B cell (primary cell): Measurements from ENCODE around the gene ARMC6. TPM values are rescaled to one million over a fixed set of nuclear protein-coding genes. Genes with fewer than 3 reads are reported as not detected.

Experiments
- ATAC-seq: fragments of 200-7000 bp; cut with Tn5 transposase; one replicate; pipeline ENCODE4 v1.10.0; 2021; ENCODE audit warnings: low read depth, mild to moderate bottlenecking, moderate number of reproducible peaks, moderate library complexity
- CTCF ChIA-PET: fragments of 350-600 bp; sonication (Branson Sonifier 250); formaldehyde crosslinking; loops from one replicate; lab custom pipeline; 2021; ENCODE audit warnings: antibody characterized with exemption, inconsistent platforms; lab: Charles Lee
- POLR2A ChIA-PET: fragments of 350-600 bp; sonication (Branson Sonifier 250); formaldehyde crosslinking; loops from one replicate; lab custom pipeline; 2021; ENCODE audit warnings: antibody characterized with exemption; lab: Charles Lee
- DNase-seq: peaks from one replicate; pipeline ENCODE4 v3.0.0; 2013
- H2AFZ ChIP-seq: 2 replicates; pipeline ENCODE4 v1.6.1; 2012; ENCODE audit warnings: mild to moderate bottlenecking, low read depth, low read length; ENCODE audit not compliant: insufficient read depth, poor library complexity, severe bottlenecking
- H3K27ac ChIP-seq, 2 donors: 1 replicate in 1 of 2; 2 replicates in 1 of 2; pipeline ENCODE4 v1.5.1; 2012 to 2013; ENCODE audit warnings: low read length in 2 of 2, mild to moderate bottlenecking in 2 of 2, moderate library complexity in 1 of 2
- H3K27me3 ChIP-seq, 4 experiments: fragments of 200-600 bp in 1 of 4; sonication (generic) in 1 of 4; replicated peaks in 1 of 4; 1 replicate in 2 of 4; 2 replicates in 2 of 4; pipeline versions ENCODE4 v1.6.1 to v1.7.0; 2013 to 2016; ENCODE audit warnings: low read length in 3 of 4, mild to moderate bottlenecking in 2 of 4, mixed read lengths in 1 of 4, moderate library complexity in 1 of 4; ENCODE audit not compliant: insufficient read depth in 4 of 4, control insufficient read depth in 3 of 4; ENCODE audit errors: control extremely low read depth in 1 of 4
- H3K36me3 ChIP-seq, 2 experiments: replicated peaks in 1 of 2; 1 replicate in 1 of 2; 2 replicates in 1 of 2; pipeline versions ENCODE4 v1.6.1 to v1.7.1; 2013; ENCODE audit warnings: low read length in 1 of 2; ENCODE audit not compliant: insufficient read depth in 2 of 2, control insufficient read depth in 1 of 2; ENCODE audit errors: control extremely low read depth in 1 of 2, extremely low read depth in 1 of 2
- H3K4me1 ChIP-seq, 2 donors: fragments of 200-600 bp in 1 of 2; sonication (generic) in 1 of 2; 1 replicate in 1 of 2; 2 replicates in 1 of 2; pipeline versions ENCODE4 v1.5.1 to v1.6.1; 2013 to 2017; ENCODE audit warnings: low read length in 2 of 2; ENCODE audit not compliant: control insufficient read depth in 2 of 2, insufficient read depth in 2 of 2
- H3K4me2 ChIP-seq: replicated peaks from 2 replicates; pipeline ENCODE3; 2012; ENCODE audit warnings: mild to moderate bottlenecking, low read depth, low read length; ENCODE audit not compliant: poor library complexity, severe bottlenecking
- H3K4me3 ChIP-seq, 5 experiments: fragments of 200-600 bp in 1 of 5; sonication (generic) in 1 of 5; 1 replicate in 3 of 5; 2 replicates in 2 of 5; pipeline versions ENCODE4 v1.5.1 to v1.7.0; 2011 to 2016; ENCODE audit warnings: low read length in 4 of 5, mild to moderate bottlenecking in 4 of 5, low read depth in 2 of 5, control low read depth in 1 of 5, moderate library complexity in 1 of 5; ENCODE audit not compliant: insufficient read depth in 1 of 5; ENCODE audit errors: control extremely low read depth in 1 of 5, extremely low read depth in 1 of 5
- H3K79me2 ChIP-seq: fragments of 200-600 bp; sonication (generic); one replicate; pipeline ENCODE4 v1.6.0; 2016; ENCODE audit warnings: low read length; ENCODE audit not compliant: control insufficient read depth, insufficient read depth
- H3K9ac ChIP-seq: fragments of 200-600 bp; sonication (generic); 2 replicates; pipeline ENCODE4 v1.6.1; 2017; ENCODE audit warnings: mild to moderate bottlenecking, low read length, moderate library complexity
- H3K9me3 ChIP-seq, 3 donors: one replicate each; pipeline versions ENCODE4 v1.6.1 to v1.7.1; 2013; ENCODE audit warnings: low read length in 2 of 3; ENCODE audit not compliant: control insufficient read depth in 2 of 3, insufficient read depth in 1 of 3; ENCODE audit errors: control extremely low read depth in 1 of 3
- H4K20me1 ChIP-seq: 2 replicates; pipeline ENCODE4 v1.6.0; 2012; ENCODE audit warnings: mild to moderate bottlenecking, low read length; ENCODE audit not compliant: insufficient read depth, control insufficient read depth, poor library complexity, severe bottlenecking
- H3K27ac Mint-ChIP-seq: one replicate; pipeline ENCODE4 v1.8.0; 2021; ENCODE audit warnings: mixed read lengths
- H3K27me3 Mint-ChIP-seq: one replicate; pipeline ENCODE4 v1.8.0; 2021; ENCODE audit warnings: mixed read lengths
- H3K4me1 Mint-ChIP-seq: one replicate; pipeline ENCODE4 v1.8.0; 2021; ENCODE audit warnings: mixed read lengths
- H3K4me3 Mint-ChIP-seq: one replicate; pipeline ENCODE4 v1.8.0; 2021; ENCODE audit warnings: mixed read lengths
- H3K9me3 Mint-ChIP-seq: one replicate; pipeline ENCODE4 v1.8.0; 2022; ENCODE audit warnings: mixed read lengths; ENCODE audit not compliant: insufficient read depth
- EZH2 ChIP-seq: IDR thresholded peaks from 2 replicates; pipeline ENCODE4 v1.6.1; 2012; ENCODE audit warnings: borderline replicate concordance, low read depth, mild to moderate bottlenecking, moderate library complexity, low read length; ENCODE audit not compliant: insufficient read depth, poor library complexity, severe bottlenecking
- WGBS: methylation state at CpG from one replicate; pipeline ENCODE4 v1.1.5; 2013; ENCODE audit warnings: missing lambda C conversion rate; ENCODE audit not compliant: insufficient coverage; 5-methylcytosine and 5-hydroxymethylcytosine counted together
- intact Hi-C: fragments of 100-400 bp; cut with micrococcal nuclease; formaldehyde crosslinking; loops from one replicate; pipeline ENCODE4 v1.10.0; 2022
- polyA plus RNA-seq: library from polyadenylated mRNA; depleted of rRNA; stranded (reverse); fragments of >200 nt; gene quantifications from 2 replicates; pipeline ENCODE4 v1.2.3, GENCODE V29; 2012
- total RNA-seq, 2 donors: library from RNA; stranded (reverse); fragments of 120-200 nt in 1 of 2; gene quantifications; 1 replicate in 1 of 2; 2 replicates in 1 of 2; pipeline versions ENCODE4 v1.2.3 to v1.2.4, GENCODE V29; 2013 to 2022
- TF ChIP-seq, protein P1 (sequence below): fragments of 200-600 bp; IDR thresholded peaks from one replicate; pipeline ENCODE4 v1.8.0; 2022; ENCODE audit warnings: antibody characterized with exemption, mild to moderate bottlenecking

Gene ARMC6
- total and polyA plus RNA-seq, 2 donors (not counting 1 experiment from before 2014, with no cell fraction given), result 15.2 to 27.6 TPM

DNA sequence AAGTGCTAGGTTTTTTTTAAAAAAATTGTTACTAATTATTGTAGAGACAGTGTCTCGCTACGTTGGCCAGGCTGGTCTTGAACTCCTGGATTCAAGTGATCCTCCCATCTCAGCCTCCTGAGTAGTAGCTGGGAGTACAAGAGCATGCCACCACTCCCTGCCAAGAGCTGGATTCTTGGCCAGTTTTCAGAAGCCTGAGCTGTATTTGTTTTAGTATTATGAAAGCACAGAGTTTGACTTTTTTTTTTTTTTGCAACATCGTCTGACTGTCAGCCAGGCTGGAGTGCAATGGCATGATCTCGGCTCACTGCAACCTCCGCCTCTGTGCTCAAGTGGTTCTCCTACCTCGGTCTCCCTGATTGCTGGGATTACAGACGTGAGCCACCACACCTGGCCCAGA is 7.0 kb downstream of the ARMC6 start:
- Histone ChIP-seq H4K20me1 (peaks cover 1% of the 10 kb centered on the region), H2AFZ (peak overlapping the region; percentile 43), H3K9ac (peak overlapping the region; percentile 0), H3K36me3 (peaks cover 10 to 25% of the 10 kb centered on the region in 2 experiments), H3K4me2 (peak overlapping the region; percentile 33), H3K79me2 (peaks cover 67% of the 10 kb centered on the region), H3K27me3 (no peaks in the 10 kb centered on the region), H3K9me3 (no peaks in the 10 kb centered on the region), H3K4me3 (no peak overlapping the region), H3K27ac (peak overlapping the region; percentile 55 to 71), H3K4me1 (peaks cover 16 to 20% of the 10 kb centered on the region in 2 donors)
- DNase-seq (no peak), ATAC-seq (no peak)
- intact Hi-C loops, result no loop called here
- CTCF ChIA-PET, result interaction anchor here (0.7 to 2.4 kb wide), 4 partner anchors 11 to 99 kb away, joined by 3 to 5 read pairs (median 3); no protein-coding TSS in a partner anchor
- peaks cover 17% of the 10 kb centered on the region for H3K4me1 Mint-ChIP-seq
- POLR2A ChIA-PET, result interaction anchor here (0.6 to 0.7 kb wide), 3 partner anchors 10 to 691 kb away, joined by 3 to 9 read pairs (median 5); no protein-coding TSS in a partner anchor
- H3K4me3 Mint-ChIP-seq, result no peak overlapping the region
- peak overlapping the region; percentile 70 for H3K27ac Mint-ChIP-seq
- TF ChIP-seq, protein P1, sequence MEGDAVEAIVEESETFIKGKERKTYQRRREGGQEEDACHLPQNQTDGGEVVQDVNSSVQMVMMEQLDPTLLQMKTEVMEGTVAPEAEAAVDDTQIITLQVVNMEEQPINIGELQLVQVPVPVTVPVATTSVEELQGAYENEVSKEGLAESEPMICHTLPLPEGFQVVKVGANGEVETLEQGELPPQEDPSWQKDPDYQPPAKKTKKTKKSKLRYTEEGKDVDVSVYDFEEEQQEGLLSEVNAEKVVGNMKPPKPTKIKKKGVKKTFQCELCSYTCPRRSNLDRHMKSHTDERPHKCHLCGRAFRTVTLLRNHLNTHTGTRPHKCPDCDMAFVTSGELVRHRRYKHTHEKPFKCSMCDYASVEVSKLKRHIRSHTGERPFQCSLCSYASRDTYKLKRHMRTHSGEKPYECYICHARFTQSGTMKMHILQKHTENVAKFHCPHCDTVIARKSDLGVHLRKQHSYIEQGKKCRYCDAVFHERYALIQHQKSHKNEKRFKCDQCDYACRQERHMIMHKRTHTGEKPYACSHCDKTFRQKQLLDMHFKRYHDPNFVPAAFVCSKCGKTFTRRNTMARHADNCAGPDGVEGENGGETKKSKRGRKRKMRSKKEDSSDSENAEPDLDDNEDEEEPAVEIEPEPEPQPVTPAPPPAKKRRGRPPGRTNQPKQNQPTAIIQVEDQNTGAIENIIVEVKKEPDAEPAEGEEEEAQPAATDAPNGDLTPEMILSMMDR, result no peak
- no peak for TF ChIP-seq EZH2
- WGBS, result 97% methylated on average over 4 of the region's 7 CpGs
- no peaks in the 10 kb centered on the region for H3K9me3 Mint-ChIP-seq
- H3K27me3 Mint-ChIP-seq, result no peaks in the 10 kb centered on the region

DNA sequence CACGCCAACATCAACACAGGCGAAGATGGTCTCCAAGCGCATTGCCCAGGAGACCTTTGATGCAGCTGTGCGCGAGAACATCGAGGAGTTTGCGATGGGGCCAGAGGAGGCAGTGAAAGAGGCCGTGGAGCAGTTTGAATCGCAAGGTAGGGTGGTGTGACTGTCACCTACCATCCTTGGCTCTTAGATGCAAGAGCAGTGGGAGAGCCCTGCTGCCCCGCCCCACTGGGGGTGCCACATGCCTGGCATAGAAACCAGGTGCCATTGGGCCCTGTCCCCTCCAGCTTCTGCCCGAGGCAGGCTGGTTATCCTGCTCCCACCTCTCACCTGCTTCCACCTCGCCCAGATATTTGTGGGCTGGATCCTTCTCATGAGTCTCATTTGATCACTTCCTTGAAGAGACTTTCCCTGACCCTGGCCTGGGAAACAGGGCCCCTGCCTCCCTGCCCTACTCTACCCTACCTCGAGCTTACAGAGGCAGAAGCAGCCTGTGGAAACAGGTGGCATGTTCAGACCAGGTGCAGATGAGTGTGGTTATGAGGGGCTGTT is 9.4 kb downstream of the ARMC6 start:
- Histone ChIP-seq H3K4me2 (no peak overlapping the region), H3K4me1 (peaks cover 16 to 20% of the 10 kb centered on the region in 2 donors), H2AFZ (no peak overlapping the region), H4K20me1 (no peaks in the 10 kb centered on the region), H3K36me3 (peaks cover 10 to 27% of the 10 kb centered on the region in 2 experiments), H3K79me2 (peaks cover 56% of the 10 kb centered on the region), H3K4me3 (no peak overlapping the region), H3K9ac (no peak overlapping the region), H3K27ac (no peak overlapping the region), H3K9me3 (no peaks in the 10 kb centered on the region), H3K27me3 (no peaks in the 10 kb centered on the region)
- ATAC-seq (no peak), DNase-seq (no peak)
- no peaks in the 10 kb centered on the region for H3K9me3 Mint-ChIP-seq
- CTCF ChIA-PET, result no interaction called here
- intact Hi-C loops, result no loop called here
- H3K4me3 Mint-ChIP-seq, result no peak overlapping the region
- TF ChIP-seq, protein P1, result no peak
- no peak for TF ChIP-seq EZH2
- no peaks in the 10 kb centered on the region for H3K27me3 Mint-ChIP-seq
- H3K27ac Mint-ChIP-seq, result no peak overlapping the region
- WGBS, result 97% methylated on average over 12 of the region's 13 CpGs
- H3K4me1 Mint-ChIP-seq, result peaks cover 17% of the 10 kb centered on the region
- POLR2A ChIA-PET, result no interaction called here
